ENCODE results near the gene B9D1.

B9D1 gene

GRCh38 chr17:19307521-19307920, 55.0 kb downstream of the B9D1 start:
- TF ChIP-seq, protein P1, sequence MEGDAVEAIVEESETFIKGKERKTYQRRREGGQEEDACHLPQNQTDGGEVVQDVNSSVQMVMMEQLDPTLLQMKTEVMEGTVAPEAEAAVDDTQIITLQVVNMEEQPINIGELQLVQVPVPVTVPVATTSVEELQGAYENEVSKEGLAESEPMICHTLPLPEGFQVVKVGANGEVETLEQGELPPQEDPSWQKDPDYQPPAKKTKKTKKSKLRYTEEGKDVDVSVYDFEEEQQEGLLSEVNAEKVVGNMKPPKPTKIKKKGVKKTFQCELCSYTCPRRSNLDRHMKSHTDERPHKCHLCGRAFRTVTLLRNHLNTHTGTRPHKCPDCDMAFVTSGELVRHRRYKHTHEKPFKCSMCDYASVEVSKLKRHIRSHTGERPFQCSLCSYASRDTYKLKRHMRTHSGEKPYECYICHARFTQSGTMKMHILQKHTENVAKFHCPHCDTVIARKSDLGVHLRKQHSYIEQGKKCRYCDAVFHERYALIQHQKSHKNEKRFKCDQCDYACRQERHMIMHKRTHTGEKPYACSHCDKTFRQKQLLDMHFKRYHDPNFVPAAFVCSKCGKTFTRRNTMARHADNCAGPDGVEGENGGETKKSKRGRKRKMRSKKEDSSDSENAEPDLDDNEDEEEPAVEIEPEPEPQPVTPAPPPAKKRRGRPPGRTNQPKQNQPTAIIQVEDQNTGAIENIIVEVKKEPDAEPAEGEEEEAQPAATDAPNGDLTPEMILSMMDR (IDR thresholded peaks at IDR 0.05; ENCODE audit: borderline replicate concordance, extremely low read depth, low read length, poor library complexity, severe bottlenecking): no peak
- no peak for TF ChIP-seq EZH2 (IDR thresholded peaks at IDR 0.05; ENCODE audit: borderline replicate concordance, low read depth, low read length, severe bottlenecking)
- Histone ChIP-seq H3K79me2 (ENCODE audit: insufficient read depth, low read length) (no peaks in the 10 kb centered on the region), H3K9me3 (ENCODE audit: insufficient read depth, low read length, severe bottlenecking) (no peaks in the 10 kb centered on the region), H3K36me3 (ENCODE audit: insufficient read depth, low read length) (no peaks in the 10 kb centered on the region), H2AFZ (ENCODE audit: low read depth, low read length) (no peak overlapping the region), H3K27me3 (ENCODE audit: insufficient read depth, low read length, poor library complexity) (peaks cover 34% of the 10 kb centered on the region), H3K4me2 (ENCODE audit: insufficient read depth, low read length) (no peak overlapping the region), H3K9ac (ENCODE audit: low read depth, low read length) (no peak overlapping the region), H4K20me1 (ENCODE audit: insufficient read depth, low read length) (peaks cover 52% of the 10 kb centered on the region), H3K4me1 (ENCODE audit: insufficient read depth, low read length) (peaks cover 35% of the 10 kb centered on the region), H3K4me3 (ENCODE audit: low read depth in 1 of 2, low read length in 2 of 2) (no peak overlapping the region), H3K27ac (ENCODE audit: low read length) (no peak overlapping the region)
- no peak for ATAC-seq (ENCODE audit: insufficient read depth, low read depth)
- no peak for DNase-seq

- no peak overlapping the region for H3K9ac ChIP-seq (ENCODE audit: low read depth, low read length)
These were observed 56.1 kb downstream of the B9D1 start for GRCh38 chr17:19306160-19307111.

DNA sequence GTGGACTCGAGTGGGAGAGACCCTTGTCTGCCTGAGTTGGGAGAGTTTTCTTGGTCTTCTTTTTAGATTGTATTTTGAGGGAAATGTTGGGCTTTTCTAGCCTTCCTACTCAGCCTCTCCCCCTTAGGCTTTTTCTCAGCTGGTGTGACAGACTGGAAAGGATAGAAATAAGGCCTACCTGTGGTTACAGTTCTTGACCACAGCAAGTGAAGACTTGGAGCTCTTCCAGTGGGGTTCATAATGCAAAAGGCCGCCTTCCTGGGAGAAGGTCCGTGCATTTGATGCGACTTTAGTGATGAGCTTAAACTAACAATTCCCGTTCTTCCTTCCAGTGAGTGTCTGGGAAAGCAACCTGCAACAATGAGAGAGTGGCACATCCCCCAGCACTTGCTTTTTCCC, 56.8 kb downstream of the B9D1 start:
- TF ChIP-seq, protein P1 (IDR thresholded peaks at IDR 0.05; ENCODE audit: borderline replicate concordance, extremely low read depth, low read length, poor library complexity, severe bottlenecking): no peak
- no peak for TF ChIP-seq EZH2 (IDR thresholded peaks at IDR 0.05; ENCODE audit: borderline replicate concordance, low read depth, low read length, severe bottlenecking)
- ATAC-seq (ENCODE audit: insufficient read depth, low read depth) (no peak), DNase-seq (no peak)
- Histone ChIP-seq H4K20me1 (ENCODE audit: insufficient read depth, low read length) (peaks cover 59% of the 10 kb centered on the region), H3K36me3 (ENCODE audit: insufficient read depth, low read length) (no peaks in the 10 kb centered on the region), H3K79me2 (ENCODE audit: insufficient read depth, low read length) (no peaks in the 10 kb centered on the region), H3K27me3 (ENCODE audit: insufficient read depth, low read length, poor library complexity) (peaks cover 28% of the 10 kb centered on the region), H3K4me2 (ENCODE audit: insufficient read depth, low read length) (no peak overlapping the region), H2AFZ (ENCODE audit: low read depth, low read length) (no peak overlapping the region), H3K27ac (ENCODE audit: low read length) (no peak overlapping the region), H3K4me1 (ENCODE audit: insufficient read depth, low read length) (peaks cover 35% of the 10 kb centered on the region), H3K9ac (ENCODE audit: low read depth, low read length) (no peak overlapping the region), H3K9me3 (ENCODE audit: insufficient read depth, low read length, severe bottlenecking) (no peaks in the 10 kb centered on the region), H3K4me3 (ENCODE audit: low read depth in 1 of 2, low read length in 2 of 2) (no peak overlapping the region)

More at GRCh38 chr17:19306160-19307111, 56.1 kb downstream of the B9D1 start:
- peak; percentile 95 for ATAC-seq (ENCODE audit: insufficient read depth, low read depth)
- Histone ChIP-seq H3K4me3 (ENCODE audit: low read depth in 1 of 2, low read length in 2 of 2) (no peak overlapping the region), H4K20me1 (ENCODE audit: insufficient read depth, low read length) (peaks cover 54% of the 10 kb centered on the region), H2AFZ (ENCODE audit: low read depth, low read length) (no peak overlapping the region), H3K27me3 (ENCODE audit: insufficient read depth, low read length, poor library complexity) (peaks cover 29% of the 10 kb centered on the region), H3K36me3 (ENCODE audit: insufficient read depth, low read length) (no peaks in the 10 kb centered on the region), H3K79me2 (ENCODE audit: insufficient read depth, low read length) (no peaks in the 10 kb centered on the region), H3K9me3 (ENCODE audit: insufficient read depth, low read length, severe bottlenecking) (no peaks in the 10 kb centered on the region), H3K4me2 (ENCODE audit: insufficient read depth, low read length) (peak overlapping the region; percentile 35; the same call in 1 of the 2 replicates), H3K4me1 (ENCODE audit: insufficient read depth, low read length) (peaks cover 35% of the 10 kb centered on the region), H3K27ac (ENCODE audit: low read length) (no peak overlapping the region)
- peak; percentile 79 for DNase-seq
- TF ChIP-seq EZH2 (IDR thresholded peaks at IDR 0.05; ENCODE audit: borderline replicate concordance, low read depth, low read length, severe bottlenecking): no peak
- TF ChIP-seq, protein P1 (IDR thresholded peaks at IDR 0.05; ENCODE audit: borderline replicate concordance, extremely low read depth, low read length, poor library complexity, severe bottlenecking): no peak
